Spleen (tissue), 11 donors: ENCODE results near the gene KRTAP5-7. TPM values are rescaled to one million over a fixed set of nuclear protein-coding genes. Genes with fewer than 3 reads are reported as not detected.

Source experiments
- DNase-seq: peaks from one replicate; pipeline ENCODE4 v3.0.0-alpha.2; 2020
- H3K27ac ChIP-seq, 8 donors: fragments of 200-600 bp; sonication (generic) in 7 of 8; 1 replicate in 4 of 8; 2 replicates in 4 of 8; pipeline versions ENCODE4 v1.5.0 to v1.8.0; 2016 to 2021; ENCODE audit warnings: inconsistent platforms in 4 of 8, mild to moderate bottlenecking in 4 of 8, moderate library complexity in 1 of 8
- H3K27me3 ChIP-seq, 7 donors: fragments of 200-600 bp; sonication (generic) in 6 of 7; replicated peaks in 1 of 7; 1 replicate in 4 of 7; 2 replicates in 3 of 7; pipeline versions ENCODE4 v1.5.0 to v1.8.0; 2016 to 2021; ENCODE audit warnings: inconsistent platforms in 3 of 7, mild to moderate bottlenecking in 1 of 7
- H3K36me3 ChIP-seq, 6 donors: fragments of 200-600 bp; sonication (generic) in 5 of 6; 1 replicate in 4 of 6; 2 replicates in 2 of 6; pipeline versions ENCODE4 v1.5.0 to v1.8.0; 2016 to 2021; ENCODE audit warnings: inconsistent platforms in 2 of 6
- H3K4me1 ChIP-seq, 6 donors: fragments of 200-600 bp; sonication (generic) in 5 of 6; 1 replicate in 3 of 6; 2 replicates in 3 of 6; pipeline versions ENCODE4 v1.5.0 to v1.8.0; 2016 to 2021; ENCODE audit warnings: inconsistent platforms in 3 of 6
- H3K4me3 ChIP-seq, 8 donors: fragments of 200-600 bp; sonication (generic) in 7 of 8; 1 replicate in 4 of 8; 2 replicates in 4 of 8; pipeline versions ENCODE4 v1.5.0 to v1.8.0; 2016 to 2021; ENCODE audit warnings: inconsistent platforms in 4 of 8, mild to moderate bottlenecking in 4 of 8, moderate library complexity in 2 of 8
- H3K9me3 ChIP-seq, 8 donors: fragments of 200-600 bp; sonication (generic) in 7 of 8; 1 replicate in 4 of 8; 2 replicates in 4 of 8; pipeline versions ENCODE4 v1.5.0 to v1.8.0; 2016 to 2021; ENCODE audit warnings: inconsistent platforms in 4 of 8
- CTCF ChIP-seq, 11 experiments: fragments of 200-600 bp in 7 of 11; fragments of 450-650 bp in 4 of 11; sonication (generic) in 4 of 11; IDR thresholded peaks in 8 of 11; conservative IDR thresholded peaks in 3 of 11; 1 replicate in 7 of 11; 2 replicates in 4 of 11; pipeline versions ENCODE4 v1.4.0 to v1.8.0; 2016 to 2021; ENCODE audit warnings: antibody characterized with exemption in 11 of 11, inconsistent platforms in 4 of 11, mild to moderate bottlenecking in 1 of 11
- POLR2A ChIP-seq, 3 donors: fragments of 450-650 bp; IDR thresholded peaks; one replicate each; pipeline ENCODE4 v1.5.1; 2017; ENCODE audit warnings: antibody characterized with exemption in 3 of 3, mild to moderate bottlenecking in 1 of 3
- POLR2AphosphoS5 ChIP-seq, 3 donors: sonication (generic); formaldehyde crosslinking; IDR thresholded peaks; one replicate each; pipeline ENCODE4 v1.5.1; 2017; ENCODE audit warnings: antibody characterized with exemption in 3 of 3
- WGBS, 5 donors: extraction: QIAGEN DNeasy Blood & Tissue Kit in 3 of 5; methylation state at CpG; one replicate each; pipeline versions ENCODE4 v1.1.5 to v1.1.7; 2013 to 2018; 5-methylcytosine and 5-hydroxymethylcytosine counted together
- intact Hi-C: fragments of 100-400 bp; cut with DNase I; formaldehyde crosslinking; loops from one replicate; pipeline ENCODE4 v1.15.0; 2023; ENCODE audit warnings: low total_unique reads
- polyA plus RNA-seq, 3 donors: library from polyadenylated mRNA; stranded (reverse); fragments of 200-250 nt; gene quantifications; one replicate each; pipeline ENCODE4 v1.2.1, GENCODE V29; 2013
- total RNA-seq, 7 donors: library from RNA; depleted of rRNA in 3 of 7; stranded (reverse); fragments of >200 nt in 3 of 7; fragmentation: NEBNext Ultra II Directional in 4 of 7; extraction: Animal tissue kit (Norgen Biotek cat#: 25700) in 4 of 7; gene quantifications; one replicate each; pipeline versions ENCODE4 v1.1.0 to v1.2.1, GENCODE V29; 2016 to 2021
- donor health status: healthy with polysubstance abuse.
- donor health status: DM: no; HTN: no; CAD: no; lungs with moderate emphysema.
- donor health status: DM: no; HTN: no; CAD: no.
- donor health status: Bipolar disorder and iron deficiency.
- donor health status: healthy.
- donor health status: DM: no; HTN: no; CAD: no.
- donor health status: DM: yes; HTN: yes; CAD: no.

The KRTAP5-7 gene
- total and polyA plus RNA-seq, 10 donors, result 0.13 to 0.72 (median 0.53) TPM; not detected in 6

GRCh38 chr11:71491940-71492339, 35.1 kb upstream of the KRTAP5-7 start:
- intact Hi-C loops, result no loop called here
- Histone ChIP-seq H3K9me3 (no peaks in the 10 kb centered on the region), H3K36me3 (peaks cover 9 to 100% (median 74%) of the 10 kb centered on the region in 6 donors), H3K27ac (no peak overlapping the region), H3K27me3 (no peaks in the 10 kb centered on the region), H3K4me1 (peaks cover 0 to 23% (median 13%) of the 10 kb centered on the region in 6 donors), H3K4me3 (no peak overlapping the region)
- WGBS, 5 donors, result 86 to 97% (median 94%) methylated on average over 9 of the region's 9 CpGs
- TF ChIP-seq POLR2A (IDR thresholded peaks at IDR 0.05), result no peak
- TF ChIP-seq CTCF (IDR thresholded peaks at IDR 0.05 in 8 of 11, conservative IDR thresholded peaks at IDR 0.05 in 3 of 11), result no peak
- DNase-seq, result no peak

DNA sequence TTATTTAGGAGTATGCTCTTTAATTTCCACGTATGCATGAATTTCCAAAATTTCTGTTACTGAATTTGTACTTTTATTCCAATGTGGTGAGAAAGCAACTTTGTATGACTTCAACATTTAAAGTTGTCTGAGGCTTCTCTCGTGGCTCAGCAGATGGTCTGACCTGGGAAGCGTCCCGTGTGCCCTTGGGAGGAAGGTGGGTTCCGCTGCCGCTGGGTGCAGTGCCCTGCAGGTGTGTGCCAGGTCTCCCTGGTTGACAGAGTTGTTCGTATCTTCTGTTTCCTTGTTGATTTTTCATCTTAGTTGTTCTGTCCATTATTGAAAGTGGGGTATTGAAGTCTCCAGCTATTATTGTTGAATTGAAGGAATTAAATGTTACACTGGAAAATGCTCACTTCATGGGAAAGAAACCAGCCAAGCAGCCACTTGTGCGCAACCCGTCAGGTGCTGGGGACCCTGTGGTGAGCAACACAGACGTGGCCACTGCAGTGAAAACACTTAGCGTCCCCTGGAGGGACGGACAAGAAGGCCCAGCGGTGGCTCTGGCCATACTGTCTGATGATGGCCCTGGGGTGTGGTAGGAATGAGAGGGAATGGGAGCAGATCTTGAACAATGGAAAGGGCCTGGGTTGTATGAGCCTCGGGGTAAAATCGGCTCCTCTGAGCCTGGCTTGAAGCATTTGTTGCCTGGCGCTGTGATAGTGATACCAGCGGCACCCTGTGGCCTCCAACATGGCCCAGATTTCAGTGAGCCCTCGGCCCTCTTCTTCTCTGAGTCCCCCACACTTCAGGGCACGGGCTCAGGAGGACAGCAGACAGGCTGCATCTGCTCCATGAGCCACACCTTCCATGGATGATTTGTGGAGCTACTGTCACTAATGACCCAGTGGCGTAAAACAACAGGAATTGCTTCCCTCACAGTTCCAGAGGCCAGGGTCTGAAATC, 31.5 kb upstream of the KRTAP5-7 start:
- Histone ChIP-seq H3K27ac (no peak overlapping the region), H3K4me1 (peaks cover 0 to 5% (median 0%) of the 10 kb centered on the region in 6 donors), H3K9me3 (no peaks in the 10 kb centered on the region), H3K36me3 (peaks cover 10 to 100% (median 95%) of the 10 kb centered on the region in 6 donors), H3K27me3 (no peaks in the 10 kb centered on the region), H3K4me3 (no peak overlapping the region)
- TF ChIP-seq CTCF (IDR thresholded peaks at IDR 0.05 in 8 of 11, conservative IDR thresholded peaks at IDR 0.05 in 3 of 11) (no peak), POLR2AphosphoS5 (IDR thresholded peaks at IDR 0.05) (no peak), POLR2A (IDR thresholded peaks at IDR 0.05) (no peak)
- peak; percentile 47 for DNase-seq
- intact Hi-C loops, result no loop called here
- WGBS, 5 donors, result 88 to 96% (median 94%) methylated on average over 20 of the region's 20 CpGs

DNA sequence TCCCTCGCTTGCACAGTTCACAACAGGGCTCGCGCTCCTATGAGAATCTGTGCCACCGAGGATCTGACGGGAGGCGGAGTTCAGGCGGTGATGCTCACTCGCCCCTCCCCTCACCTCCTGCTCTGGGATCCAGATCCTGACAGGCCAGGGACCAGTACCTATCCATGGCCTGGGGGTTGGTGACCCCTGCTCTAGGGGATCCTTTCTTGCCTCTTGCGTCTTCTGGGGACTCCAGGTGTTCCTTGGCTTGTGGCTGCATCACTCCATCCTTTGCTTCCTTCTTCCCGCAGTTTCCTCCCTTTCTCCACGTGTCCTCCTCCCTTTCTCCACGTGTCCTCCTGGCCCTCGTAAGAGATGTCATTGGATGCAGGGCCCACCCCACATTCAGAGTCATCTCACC, 30.6 kb upstream of the KRTAP5-7 start:
- peaks cover 7 to 100% (median 95%) of the 10 kb centered on the region in 6 donors for H3K36me3 ChIP-seq
- intact Hi-C loops, result no loop called here

More for the DNA sequence above, 30.6 kb upstream of the KRTAP5-7 start:
- Histone ChIP-seq H3K27me3 (no peaks in the 10 kb centered on the region), H3K9me3 (no peaks in the 10 kb centered on the region), H3K27ac (no peak overlapping the region), H3K4me3 (no peak overlapping the region), H3K4me1 (peaks cover 0 to 9% (median 0%) of the 10 kb centered on the region in 6 donors)
- TF ChIP-seq POLR2AphosphoS5 (IDR thresholded peaks at IDR 0.05), result no peak
- TF ChIP-seq POLR2A (IDR thresholded peaks at IDR 0.05), result no peak
- TF ChIP-seq CTCF (IDR thresholded peaks at IDR 0.05 in 8 of 11, conservative IDR thresholded peaks at IDR 0.05 in 3 of 11), result no peak
- WGBS, 5 donors, result 96 to 99% (median 96%) methylated on average over 13 of the region's 13 CpGs
- no peak for DNase-seq
